Nephron progenitor cell (in vitro differentiated cells): ENCODE measurements around the gene SUPT4H1.
"Not testable (repeated sequence)": the region's sequence is repeated elsewhere in the genome, so short reads cannot be mapped to it uniquely, and the experiment has no call there.

Experiments
- DNase-seq: peaks from one replicate; pipeline ENCODE4 v3.0.0; 2021
- H3K27ac Mint-ChIP-seq: 2 replicates; pipeline ENCODE4 v1.8.0; 2021; ENCODE audit warnings: mild to moderate bottlenecking, moderate library complexity, mixed read lengths
- H3K27me3 Mint-ChIP-seq: 2 replicates; pipeline ENCODE4 v1.8.0; 2021; ENCODE audit warnings: mild to moderate bottlenecking, low read depth, mixed read lengths; ENCODE audit not compliant: poor library complexity
- H3K36me3 Mint-ChIP-seq: 2 replicates; pipeline ENCODE4 v1.8.0; 2021; ENCODE audit warnings: low read depth, mixed read lengths
- H3K4me1 Mint-ChIP-seq: 2 replicates; pipeline ENCODE4 v1.8.0; 2021; ENCODE audit warnings: mixed read lengths
- H3K4me3 Mint-ChIP-seq: 2 replicates; pipeline ENCODE4 v1.8.0; 2021; ENCODE audit warnings: mild to moderate bottlenecking, moderate library complexity, mixed read lengths
- H3K9me3 Mint-ChIP-seq: 2 replicates; pipeline ENCODE4 v1.8.0; 2021; ENCODE audit warnings: mild to moderate bottlenecking, moderate library complexity, mixed read lengths
- CTCF ChIP-seq: fragments of 200-600 bp; sonication (generic); IDR thresholded peaks from 2 replicates; pipeline ENCODE4 v1.5.0; 2021; ENCODE audit warnings: antibody characterized with exemption

SUPT4H1 gene

GRCh38 chr17:58348038-58348437 lies 4.0 kb downstream of the SUPT4H1 start:
- DNase-seq: no peak
- H3K36me3 Mint-ChIP-seq: peaks cover 69% of the 10 kb centered on the region
- H3K27ac Mint-ChIP-seq: no peak overlapping the region
- no peaks in the 10 kb centered on the region for H3K9me3 Mint-ChIP-seq
- no peak for TF ChIP-seq CTCF
- peaks cover 2% of the 10 kb centered on the region for H3K27me3 Mint-ChIP-seq
- H3K4me1 Mint-ChIP-seq: peaks cover 25% of the 10 kb centered on the region
- H3K4me3 Mint-ChIP-seq: no peak overlapping the region

GRCh38 chr17:58345500-58345899 lies 6.5 kb downstream of the SUPT4H1 start:
- no peak for TF ChIP-seq CTCF
- Mint-ChIP-seq H3K27ac (no peak overlapping the region), H3K36me3 (peaks cover 57% of the 10 kb centered on the region), H3K4me3 (no peak overlapping the region), H3K9me3 (no peaks in the 10 kb centered on the region), H3K27me3 (peaks cover 3% of the 10 kb centered on the region), H3K4me1 (peaks cover 5% of the 10 kb centered on the region)
- DNase-seq: no peak

GRCh38 chr17:58344791-58345157 lies 7.2 kb downstream of the SUPT4H1 start:
- Mint-ChIP-seq H3K27me3 (peaks cover 3% of the 10 kb centered on the region), H3K4me3 (no peak overlapping the region), H3K9me3 (no peaks in the 10 kb centered on the region), H3K36me3 (peaks cover 56% of the 10 kb centered on the region), H3K27ac (peak overlapping the region; percentile 36), H3K4me1 (peaks cover 4% of the 10 kb centered on the region)
- no peak for TF ChIP-seq CTCF
- no peak for DNase-seq

GRCh38 chr17:58344047-58344790 lies 7.8 kb downstream of the SUPT4H1 start:
- peak overlapping the region; percentile 74 for H3K27ac Mint-ChIP-seq
- H3K36me3 Mint-ChIP-seq: peaks cover 50% of the 10 kb centered on the region
- DNase-seq: no peak
- no peaks in the 10 kb centered on the region for H3K9me3 Mint-ChIP-seq
- no peak overlapping the region for H3K4me3 Mint-ChIP-seq
- peaks cover 3% of the 10 kb centered on the region for H3K27me3 Mint-ChIP-seq
- peaks cover 5% of the 10 kb centered on the region for H3K4me1 Mint-ChIP-seq
- no peak for TF ChIP-seq CTCF

- H3K27me3 Mint-ChIP-seq: peaks cover 3% of the 10 kb centered on the region
- no peak for TF ChIP-seq CTCF
- no peak for DNase-seq
- peaks cover 16% of the 10 kb centered on the region for H3K4me1 Mint-ChIP-seq
- peaks cover 39% of the 10 kb centered on the region for H3K36me3 Mint-ChIP-seq
- H3K9me3 Mint-ChIP-seq: no peaks in the 10 kb centered on the region
- H3K27ac Mint-ChIP-seq: no peak overlapping the region
- H3K4me3 Mint-ChIP-seq: no peak overlapping the region
These were observed 8.9 kb downstream of the SUPT4H1 start for GRCh38 chr17:58343131-58343530.

GRCh38 chr17:58341861-58342475 lies 10.0 kb downstream of the SUPT4H1 start:
- H3K36me3 Mint-ChIP-seq: peaks cover 30% of the 10 kb centered on the region
- H3K27me3 Mint-ChIP-seq: peaks cover 3% of the 10 kb centered on the region
- peak overlapping the region; percentile 0 for H3K27ac Mint-ChIP-seq
- H3K9me3 Mint-ChIP-seq: no peaks in the 10 kb centered on the region
- no peak for TF ChIP-seq CTCF
- no peak overlapping the region for H3K4me3 Mint-ChIP-seq
- H3K4me1 Mint-ChIP-seq: peaks cover 27% of the 10 kb centered on the region
- no peak for DNase-seq

- Mint-ChIP-seq H3K4me1 (peaks cover 34% of the 10 kb centered on the region), H3K36me3 (peaks cover 23% of the 10 kb centered on the region)
- not testable (repeated sequence) for H3K9me3 Mint-ChIP-seq, H3K27me3 Mint-ChIP-seq, DNase-seq, H3K4me3 Mint-ChIP-seq, H3K27ac Mint-ChIP-seq
These were observed 10.7 kb downstream of the SUPT4H1 start for GRCh38 chr17:58341136-58341860.
